A549 (cell line): ENCODE data around the gene COX5B. TPM values are rescaled to one million over a fixed set of nuclear protein-coding genes. Genes with fewer than 3 reads are reported as not detected.
"Not testable (repeated sequence)": the region's sequence is repeated elsewhere in the genome, so short reads cannot be mapped to it uniquely, and the experiment has no call there.

ENCODE experiments used
- ATAC-seq, 2 experiments: fragments of 200-7000 bp in 1 of 2; fragments of >200 bp in 1 of 2; cut with Nextera tagmentation in 1 of 2; cut with Tn5 transposase in 1 of 2; 3 replicates each; pipeline versions ENCODE4 v1.8.0 to v1.9.1; 2018 to 2020; ENCODE audit warnings: mild to moderate bottlenecking in 1 of 2, moderate library complexity in 1 of 2
- CTCF ChIA-PET: fragments of 300-600 bp; sonication (Branson Sonifier 250); formaldehyde crosslinking; extraction: SDS; loops from one replicate; lab custom pipeline; 2021; ENCODE audit warnings: antibody characterized with exemption, inconsistent platforms; lab: Yijun Ruan, JAX
- POLR2A ChIA-PET: fragments of 350-600 bp; formaldehyde crosslinking; extraction: SDS; loops from one replicate; lab custom pipeline; 2021; ENCODE audit warnings: antibody characterized with exemption, inconsistent platforms; lab: Yijun Ruan, JAX
- DNase-seq, 2 experiments: peaks; one replicate each; pipeline versions ENCODE4 v3.0.0 to v3.0.0-alpha.2; 2011 to 2016; ENCODE audit warnings: low read depth in 1 of 2, low spot score in 1 of 2
- FAIRE-seq: peaks from 2 replicates; lab custom pipeline; 2011; peaks lifted over from hg19 to GRCh38; lab: Jason Lieb, UNC
- H3K27ac ChIP-seq, 2 experiments: fragments of >200 bp; sonication (Bioruptor Twin); formaldehyde crosslinking; 3 replicates each; pipeline ENCODE4 v1.5.1; 2016 to 2017
- H3K4me1 ChIP-seq: fragments of >200 bp; sonication (Bioruptor Twin); formaldehyde crosslinking; 3 replicates; pipeline ENCODE4 v1.6.1; 2016
- H3K4me2 ChIP-seq: fragments of >200 bp; sonication (Bioruptor Twin); formaldehyde crosslinking; 3 replicates; pipeline ENCODE4 v1.6.1; 2016
- H3K4me3 ChIP-seq: fragments of >200 bp; sonication (Bioruptor Twin); formaldehyde crosslinking; 3 replicates; pipeline ENCODE4 v1.5.1; 2016
- H3K9me3 ChIP-seq: fragments of >200 bp; sonication (Bioruptor Twin); formaldehyde crosslinking; 3 replicates; pipeline ENCODE4 v1.6.1; 2016
- BHLHE40 ChIP-seq: IDR thresholded peaks from 2 replicates; pipeline ENCODE4 v1.6.1; 2012; ENCODE audit warnings: low read depth, low read length, inconsistent platforms
- CHD2 ChIP-seq: fragments of 150-350 bp; IDR thresholded peaks from 2 replicates; pipeline ENCODE4 v1.6.1; 2014; ENCODE audit warnings: low read length; ENCODE audit not compliant: partially characterized antibody
- CHD4 ChIP-seq: fragments of 200-600 bp; sonication (generic); IDR thresholded peaks from 2 replicates; pipeline ENCODE4 v1.6.1; 2016; ENCODE audit warnings: antibody characterized with exemption, mild to moderate bottlenecking, borderline replicate concordance
- EHMT2 ChIP-seq: fragments of 200-600 bp; sonication (generic); IDR thresholded peaks from 2 replicates; pipeline ENCODE4 v1.6.1; 2016; ENCODE audit warnings: antibody characterized with exemption, low read depth, mild to moderate bottlenecking, moderate library complexity
- EP300 ChIP-seq, 2 experiments: fragments of >200 bp; sonication (Bioruptor Twin); formaldehyde crosslinking; IDR thresholded peaks; 2 replicates in 1 of 2; 3 replicates in 1 of 2; pipeline ENCODE4 v1.6.1; 2016 to 2017
- ESRRA ChIP-seq: fragments of 150-350 bp; IDR thresholded peaks from 2 replicates; pipeline ENCODE4 v1.6.1; 2014; ENCODE audit warnings: mild to moderate bottlenecking, low read length, borderline replicate concordance
- HDAC2 ChIP-seq: fragments of 200-600 bp; sonication (generic); IDR thresholded peaks from 2 replicates; pipeline ENCODE4 v1.6.1; 2016
- HEYL ChIP-seq: fragments of 250-450 bp; sonication (Bioruptor Pico); IDR thresholded peaks from 2 replicates; pipeline ENCODE4 v1.8.0; 2021; ENCODE audit warnings: mild to moderate bottlenecking, moderate library complexity
- JUN ChIP-seq, 2 experiments: fragments of >200 bp; sonication (Bioruptor Twin); formaldehyde crosslinking; IDR thresholded peaks; 2 replicates in 1 of 2; 3 replicates in 1 of 2; pipeline ENCODE4 v1.6.1; 2016 to 2017
- KDM1A ChIP-seq: fragments of 200-600 bp; sonication (generic); IDR thresholded peaks from 2 replicates; pipeline ENCODE4 v1.6.1; 2016; ENCODE audit warnings: low read depth, mild to moderate bottlenecking
- NPAS2 ChIP-seq: fragments of 250-450 bp; sonication (Bioruptor Pico); IDR thresholded peaks from 2 replicates; pipeline ENCODE4 v1.8.0; 2022; ENCODE audit warnings: mild to moderate bottlenecking, moderate library complexity, borderline replicate concordance
- PHF8 ChIP-seq: fragments of 200-600 bp; sonication (generic); IDR thresholded peaks from 2 replicates; pipeline ENCODE4 v1.6.1; 2016; ENCODE audit warnings: low read depth, mild to moderate bottlenecking, antibody characterized with exemption, moderate library complexity, borderline replicate concordance
- POLR2A ChIP-seq: IDR thresholded peaks from 2 replicates; pipeline ENCODE4 v1.6.1; 2012; ENCODE audit warnings: mild to moderate bottlenecking, low read length
- TFCP2L1 ChIP-seq: fragments of 250-450 bp; sonication (Bioruptor Pico); IDR thresholded peaks from 2 replicates; pipeline ENCODE4 v1.5.0; 2021; ENCODE audit warnings: mild to moderate bottlenecking
- TP53 ChIP-seq: fragments of 250-450 bp; sonication (Bioruptor Pico); IDR thresholded peaks from 2 replicates; pipeline ENCODE4 v1.5.0; 2021; ENCODE audit warnings: mild to moderate bottlenecking, moderate library complexity
- ZNF302 ChIP-seq: fragments of 250-450 bp; sonication (Bioruptor Pico); IDR thresholded peaks from 2 replicates; pipeline ENCODE4 v1.9.0; 2021; ENCODE audit warnings: inconsistent platforms, mild to moderate bottlenecking, moderate library complexity
- WGBS: methylation state at CpG from one replicate; pipeline ENCODE4 v1.1.6; 2017; ENCODE audit errors: missing lambda C conversion rate; 5-methylcytosine and 5-hydroxymethylcytosine counted together
- polyA plus RNA-seq, 4 experiments: library from polyadenylated mRNA; depleted of rRNA in 3 of 4; stranded (reverse); fragments of >200 nt; fragmentation: RNase III in 1 of 4; extraction: RNeasy Plus Mini Kit Qiagen cat#74134 plus additional on column Dnase treatment in 1 of 4; gene quantifications; 2 replicates in 3 of 4; 3 replicates in 1 of 4; pipeline ENCODE4 v1.2.3, GENCODE V29; 2011 to 2017
- TF ChIP-seq, protein P1 (sequence below): fragments of 150-350 bp; IDR thresholded peaks from 2 replicates; pipeline ENCODE4 v1.6.1; 2014; ENCODE audit warnings: low read depth, mild to moderate bottlenecking, low read length
- TF ChIP-seq, protein P2 (sequence below): IDR thresholded peaks from 2 replicates; pipeline ENCODE4 v1.6.1; 2012; ENCODE audit warnings: low read depth, borderline replicate concordance
- TF ChIP-seq, protein P3 (sequence below): IDR thresholded peaks from 2 replicates; pipeline ENCODE4 v1.6.1; 2012
- TF ChIP-seq, protein P4 (sequence below): IDR thresholded peaks from 2 replicates; pipeline ENCODE4 v1.6.1; 2012

Gene COX5B
- polyA plus RNA-seq, 2 of the 4 experiments (the other 2 are of a cell fraction), result 343 to 353 TPM

DNA sequence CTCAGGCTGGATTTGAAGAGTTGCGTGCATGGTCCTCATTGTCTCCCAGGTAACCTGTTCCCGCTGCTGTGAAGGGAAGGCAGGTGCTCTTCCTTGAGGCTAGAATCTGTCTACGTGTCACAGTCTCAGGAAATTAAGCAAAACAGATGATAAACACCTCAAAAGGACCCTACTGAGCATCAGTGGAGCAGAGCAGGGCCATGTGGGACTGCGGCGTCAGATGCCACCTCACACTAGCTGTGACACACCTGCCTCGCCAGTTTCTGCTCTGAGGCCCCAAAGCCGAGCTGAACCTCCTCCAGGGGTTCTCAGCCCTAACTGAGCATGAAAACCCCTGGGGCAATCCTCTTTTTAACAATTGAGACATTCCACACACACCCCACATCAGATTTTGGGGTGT lies 25.7 kb downstream of the COX5B start:
- no peak for TF ChIP-seq TP53 (CRISPR knock-in tag)
- ChIA-PET CTCF (interaction anchor here (1.7 kb wide), 1 partner anchor 68 kb away, joined by 3 read pairs; no protein-coding TSS in a partner anchor), POLR2A (no interaction called here)
- Histone ChIP-seq H3K27ac (no peak overlapping the region), H3K4me1 (no peaks in the 10 kb centered on the region), H3K4me2 (no peak overlapping the region), H3K4me3 (no peak overlapping the region), H3K9me3 (no peaks in the 10 kb centered on the region)
- FAIRE-seq (no peak), ATAC-seq (no peak), DNase-seq (no peak)
- WGBS, result 93% methylated on average over 7 of the region's 7 CpGs

DNA sequence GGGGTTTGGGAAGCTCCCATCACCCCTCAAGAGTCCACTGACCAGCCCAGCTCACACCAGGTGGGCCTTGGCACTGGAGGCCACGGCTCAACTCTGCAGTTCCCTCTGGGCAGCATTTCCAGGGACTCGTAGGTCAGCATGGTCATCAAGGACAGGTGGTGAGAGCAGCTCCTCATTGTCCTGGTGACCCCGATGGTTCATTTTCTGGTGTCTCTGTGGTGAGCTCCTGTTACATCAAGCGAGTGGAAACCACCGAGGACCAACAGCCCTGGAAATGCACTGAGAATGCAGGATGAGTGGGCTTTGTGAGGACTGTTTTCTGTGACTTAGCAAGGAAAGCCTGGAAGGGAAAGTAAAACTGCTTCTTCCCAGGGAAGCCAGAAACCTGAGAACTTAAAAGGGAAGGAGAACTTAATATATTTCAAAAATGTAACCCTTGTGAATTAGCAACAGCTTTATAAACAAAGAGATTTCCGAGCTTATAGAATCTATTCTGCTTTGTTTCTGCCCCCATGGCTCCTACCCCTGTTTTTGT lies 26.8 kb downstream of the COX5B start:
- H3K9me3 ChIP-seq, H3K4me1 ChIP-seq, H3K4me2 ChIP-seq, ATAC-seq, DNase-seq, H3K4me3 ChIP-seq, H3K27ac ChIP-seq, FAIRE-seq: not testable (repeated sequence)
- WGBS, result 86% methylated on average over 4 of the region's 6 CpGs
- ChIA-PET POLR2A (interaction anchor here (1.0 kb wide), 1 partner anchor 10 kb away, joined by 3 read pairs; no protein-coding TSS in a partner anchor), CTCF (interaction anchor here (1.2 to 1.7 kb wide), 4 partner anchors 9 to 82 kb away, joined by 3 read pairs; partner anchors contain the start of gene ACTR1B)

DNA sequence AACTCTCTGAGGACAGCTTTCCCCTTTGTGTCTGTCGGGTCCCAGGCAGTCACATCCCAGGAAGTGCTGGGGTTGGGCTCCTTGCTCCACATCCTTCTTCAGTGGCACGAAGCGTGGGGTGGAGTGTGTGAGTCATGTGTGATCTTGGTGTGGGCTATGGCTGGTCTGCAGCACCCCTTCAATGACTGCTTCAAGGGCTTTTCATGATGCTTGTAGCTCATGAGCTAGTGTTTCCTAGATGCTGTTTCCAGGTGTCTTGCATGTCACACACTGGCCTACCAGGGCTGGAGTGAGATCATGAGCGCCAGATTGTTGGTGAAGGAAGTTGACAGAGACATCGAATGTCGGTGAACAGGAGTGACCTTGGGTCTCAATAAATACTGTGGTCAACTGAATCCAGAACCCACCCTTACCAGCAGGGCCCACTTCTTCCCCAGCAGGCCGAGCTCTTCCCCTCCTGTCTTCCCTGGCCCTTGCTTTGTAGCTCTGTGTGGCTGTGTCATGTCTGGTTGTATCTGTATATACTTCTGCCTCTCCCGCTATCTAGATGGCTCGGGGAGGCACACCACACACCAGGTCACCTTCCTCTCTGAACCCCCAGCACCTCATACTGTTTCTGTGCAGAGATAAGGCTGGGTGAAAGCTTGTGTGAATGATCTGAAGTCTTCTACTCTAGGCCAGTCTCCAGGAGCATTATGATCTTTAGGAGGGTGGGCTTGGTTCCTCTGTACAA lies 27.5 kb downstream of the COX5B start:
- WGBS, result 77% methylated on average over 9 of the region's 9 CpGs
- CTCF ChIA-PET, result interaction anchor here (1.2 to 1.3 kb wide), 3 partner anchors 9 to 82 kb away, joined by 3 read pairs; partner anchors contain the start of gene ACTR1B
- no peak for TF ChIP-seq ZNF302
- no peak for TF ChIP-seq NPAS2 (CRISPR knock-in tag)
- TF ChIP-seq, protein P1, sequence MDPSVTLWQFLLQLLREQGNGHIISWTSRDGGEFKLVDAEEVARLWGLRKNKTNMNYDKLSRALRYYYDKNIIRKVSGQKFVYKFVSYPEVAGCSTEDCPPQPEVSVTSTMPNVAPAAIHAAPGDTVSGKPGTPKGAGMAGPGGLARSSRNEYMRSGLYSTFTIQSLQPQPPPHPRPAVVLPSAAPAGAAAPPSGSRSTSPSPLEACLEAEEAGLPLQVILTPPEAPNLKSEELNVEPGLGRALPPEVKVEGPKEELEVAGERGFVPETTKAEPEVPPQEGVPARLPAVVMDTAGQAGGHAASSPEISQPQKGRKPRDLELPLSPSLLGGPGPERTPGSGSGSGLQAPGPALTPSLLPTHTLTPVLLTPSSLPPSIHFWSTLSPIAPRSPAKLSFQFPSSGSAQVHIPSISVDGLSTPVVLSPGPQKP, result no peak
- TF ChIP-seq, protein P2, sequence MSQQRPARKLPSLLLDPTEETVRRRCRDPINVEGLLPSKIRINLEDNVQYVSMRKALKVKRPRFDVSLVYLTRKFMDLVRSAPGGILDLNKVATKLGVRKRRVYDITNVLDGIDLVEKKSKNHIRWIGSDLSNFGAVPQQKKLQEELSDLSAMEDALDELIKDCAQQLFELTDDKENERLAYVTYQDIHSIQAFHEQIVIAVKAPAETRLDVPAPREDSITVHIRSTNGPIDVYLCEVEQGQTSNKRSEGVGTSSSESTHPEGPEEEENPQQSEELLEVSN, result no peak
- TF ChIP-seq, protein P3, sequence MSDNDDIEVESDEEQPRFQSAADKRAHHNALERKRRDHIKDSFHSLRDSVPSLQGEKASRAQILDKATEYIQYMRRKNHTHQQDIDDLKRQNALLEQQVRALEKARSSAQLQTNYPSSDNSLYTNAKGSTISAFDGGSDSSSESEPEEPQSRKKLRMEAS, result no peak
- no peak for TF ChIP-seq BHLHE40
- no peak for TF ChIP-seq CHD4
- no peak for TF ChIP-seq PHF8
- TF ChIP-seq EP300 (IDR thresholded peaks at IDR 0.05), result no peak
- TF ChIP-seq TFCP2L1 (CRISPR knock-in tag), result no peak
- TF ChIP-seq, protein P4, sequence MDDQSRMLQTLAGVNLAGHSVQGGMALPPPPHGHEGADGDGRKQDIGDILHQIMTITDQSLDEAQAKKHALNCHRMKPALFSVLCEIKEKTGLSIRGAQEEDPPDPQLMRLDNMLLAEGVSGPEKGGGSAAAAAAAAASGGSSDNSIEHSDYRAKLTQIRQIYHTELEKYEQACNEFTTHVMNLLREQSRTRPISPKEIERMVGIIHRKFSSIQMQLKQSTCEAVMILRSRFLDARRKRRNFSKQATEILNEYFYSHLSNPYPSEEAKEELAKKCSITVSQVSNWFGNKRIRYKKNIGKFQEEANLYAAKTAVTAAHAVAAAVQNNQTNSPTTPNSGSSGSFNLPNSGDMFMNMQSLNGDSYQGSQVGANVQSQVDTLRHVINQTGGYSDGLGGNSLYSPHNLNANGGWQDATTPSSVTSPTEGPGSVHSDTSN, result no peak
- no peak for TF ChIP-seq JUN (IDR thresholded peaks at IDR 0.05)
- no peak for TF ChIP-seq ESRRA
- no peak for TF ChIP-seq HDAC2
- no peak for TF ChIP-seq POLR2A
- TF ChIP-seq CHD2, result no peak
- no peak for TF ChIP-seq KDM1A
- TF ChIP-seq HEYL (CRISPR knock-in tag), result no peak
- TF ChIP-seq EHMT2, result no peak
- no peak for ATAC-seq
- POLR2A ChIA-PET, result interaction anchor here (1.0 kb wide), 1 partner anchor 11 kb away, joined by 3 read pairs; no protein-coding TSS in a partner anchor
- no peak overlapping the region for H3K4me3 ChIP-seq
- H3K4me1 ChIP-seq, result no peaks in the 10 kb centered on the region
- H3K4me2 ChIP-seq, result no peak overlapping the region
- FAIRE-seq, result no peak
- no peaks in the 10 kb centered on the region for H3K9me3 ChIP-seq
- no peak overlapping the region for H3K27ac ChIP-seq
- DNase-seq, result no peak
